K562 (cell line): Measurements from ENCODE around the gene XIRP1. TPM values are rescaled to one million over a fixed set of nuclear protein-coding genes. Genes with fewer than 3 reads are reported as not detected.

ENCODE experiments used
- CBX8 ChIP-seq: fragments of 200-600 bp; sonication (generic); IDR thresholded peaks from 2 replicates; pipeline ENCODE4 v1.6.1; 2012; ENCODE audit warnings: borderline replicate concordance, mixed run types, low read depth, mild to moderate bottlenecking, moderate library complexity, mixed read lengths, low read length, control low read depth, inconsistent platforms; ENCODE audit not compliant: poor library complexity, severe bottlenecking; ENCODE audit errors: extremely low read depth
- COPS2 ChIP-seq: fragments of 450-650 bp; conservative IDR thresholded peaks from 2 replicates; pipeline ENCODE4 v1.6.1; 2016; ENCODE audit warnings: mild to moderate bottlenecking, moderate library complexity
- CXXC5 ChIP-seq: fragments of 250-450 bp; sonication (Bioruptor Pico); IDR thresholded peaks from 2 replicates; pipeline ENCODE4 v1.8.0; 2022; ENCODE audit warnings: inconsistent platforms, mild to moderate bottlenecking, moderate library complexity
- FOXA1 ChIP-seq: fragments of 450-650 bp; IDR thresholded peaks from 2 replicates; pipeline ENCODE4 v1.6.1; 2016; ENCODE audit warnings: mild to moderate bottlenecking, borderline replicate concordance
- GATAD2A ChIP-seq: fragments of 450-650 bp; IDR thresholded peaks from 2 replicates; pipeline ENCODE4 v1.6.1; 2017
- GTF2F1 ChIP-seq: IDR thresholded peaks from 2 replicates; pipeline ENCODE4 v1.6.1; 2011; ENCODE audit warnings: low read depth, low read length, improper control_type of control experiment
- HNRNPUL1 ChIP-seq: fragments of 200-400 bp; formaldehyde crosslinking; IDR thresholded peaks from 2 replicates; pipeline ENCODE4 v1.6.1; 2017; ENCODE audit warnings: low read length
- JUND ChIP-seq, 2 experiments: IDR thresholded peaks; 2 replicates in 1 of 2; 3 replicates in 1 of 2; pipeline ENCODE4 v1.6.1; 2011; ENCODE audit warnings: borderline replicate concordance in 2 of 2, low read depth in 2 of 2, low read length in 2 of 2, improper control_type of control experiment in 1 of 2, missing biosample characterization in 1 of 2, missing genetic modification characterization in 1 of 2, missing genetic modification reagents in 1 of 2
- RBM22 ChIP-seq: fragments of 200-400 bp; formaldehyde crosslinking; IDR thresholded peaks from 2 replicates; pipeline ENCODE4 v1.6.1; 2018; ENCODE audit warnings: low read length, low read depth; ENCODE audit not compliant: poor library complexity, severe bottlenecking
- TCF7 ChIP-seq: sonication (generic); IDR thresholded peaks from 2 replicates; pipeline ENCODE4 v1.6.1; 2016; ENCODE audit warnings: antibody characterized with exemption, borderline replicate concordance
- ZBTB7A ChIP-seq: IDR thresholded peaks from 2 replicates; pipeline ENCODE4 v1.6.1; 2011; ENCODE audit warnings: low read depth, mild to moderate bottlenecking, low read length, moderate library complexity, borderline replicate concordance; ENCODE audit not compliant: control insufficient read depth
- ZNF12 ChIP-seq: sonication (generic); formaldehyde crosslinking; IDR thresholded peaks from 2 replicates; pipeline ENCODE4 v1.4.0; 2020; ENCODE audit warnings: mild to moderate bottlenecking, missing genetic modification reagents
- ZNF668 ChIP-seq: fragments of 250-450 bp; sonication (Bioruptor Pico); IDR thresholded peaks from 2 replicates; pipeline ENCODE4 v1.8.0; 2022; ENCODE audit warnings: mild to moderate bottlenecking, inconsistent platforms
- polyA plus RNA-seq, 8 experiments: library from polyadenylated mRNA; depleted of rRNA in 4 of 8; stranded (reverse) in 5 of 8; unstranded in 3 of 8; fragments of >200 nt; fragmentation: Nextera tagmentation in 2 of 8; fragmentation: Illumina TruSeq in 1 of 8; extraction: Ambion mirVana in 2 of 8; extraction: Trizol in 1 of 8; gene quantifications; 2 replicates each; pipeline versions ENCODE4 v1.2.1 to v1.2.3, GENCODE V29; 2011 to 2014; ENCODE audit warnings: inconsistent platforms in 1 of 8, missing spikeins in 1 of 8
- total RNA-seq, 7 experiments: library from RNA; depleted of rRNA in 6 of 7; stranded (reverse); fragments of >200 nt in 6 of 7; fragmentation: Illumina TruSeq in 2 of 7; extraction: Trizol in 2 of 7; gene quantifications; 2 replicates each; pipeline versions ENCODE4 v1.2.1 to v1.2.3, GENCODE V29; 2011 to 2021; ENCODE audit warnings: low replicate concordance in 1 of 7
- TF ChIP-seq, protein P1 (sequence below): fragments of 200-600 bp; sonication (generic); IDR thresholded peaks from one replicate; pipeline ENCODE4 v1.6.1; 2012; ENCODE audit warnings: mild to moderate bottlenecking, low read depth, low read length, inconsistent platforms
- TF ChIP-seq, protein P2 (sequence below): fragments of 250-450 bp; sonication (Bioruptor Pico); IDR thresholded peaks from 2 replicates; pipeline ENCODE4 v1.5.0; 2020; ENCODE audit warnings: mild to moderate bottlenecking

The XIRP1 gene
- total and polyA plus RNA-seq, 9 of the 15 experiments (the other 6 are each of a cell fraction or from before 2014, with no cell fraction given) = 0.03 to 0.27 (median 0.08) TPM; not detected in 3

DNA sequence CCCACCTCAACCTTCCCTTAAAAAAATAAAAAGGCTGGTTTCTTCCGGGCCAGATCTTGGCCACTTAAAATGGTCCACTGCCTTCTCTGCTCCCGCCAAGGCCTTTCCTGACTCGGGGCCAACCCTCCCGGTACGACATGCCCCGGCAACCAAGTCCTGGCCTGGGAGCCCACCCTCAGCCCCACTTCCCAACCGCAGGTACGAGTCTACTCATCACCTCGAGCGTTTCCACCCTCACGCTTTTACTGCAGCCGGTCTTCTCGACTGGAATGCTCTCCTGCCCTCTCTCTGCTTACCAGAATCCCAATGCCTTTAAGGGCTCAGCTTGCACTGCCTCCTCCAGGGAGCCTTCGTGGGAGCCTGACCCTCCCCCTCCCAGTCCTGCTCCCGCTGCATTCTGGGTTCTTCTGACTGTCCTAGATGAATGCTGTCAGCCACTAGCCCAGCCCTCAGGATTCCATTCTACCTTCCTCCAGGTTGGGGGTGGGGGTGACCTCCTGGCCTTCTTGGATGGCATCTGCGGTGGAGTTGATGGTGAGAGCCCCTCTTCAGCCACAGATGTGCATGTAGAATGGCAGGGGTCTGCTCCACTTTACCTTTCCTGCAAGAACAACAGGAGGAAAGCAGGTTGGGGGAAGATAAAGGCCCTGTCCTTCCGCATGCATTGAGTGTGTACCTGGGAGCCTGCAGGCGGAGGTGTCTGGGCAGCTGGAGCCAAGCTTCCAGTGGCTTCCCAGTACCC is 37.9 kb downstream of the XIRP1 start (continued):
- no peak for TF ChIP-seq RBM22
- TF ChIP-seq ZNF12 (CRISPR knock-in tag) = no peak
- TF ChIP-seq, protein P1, sequence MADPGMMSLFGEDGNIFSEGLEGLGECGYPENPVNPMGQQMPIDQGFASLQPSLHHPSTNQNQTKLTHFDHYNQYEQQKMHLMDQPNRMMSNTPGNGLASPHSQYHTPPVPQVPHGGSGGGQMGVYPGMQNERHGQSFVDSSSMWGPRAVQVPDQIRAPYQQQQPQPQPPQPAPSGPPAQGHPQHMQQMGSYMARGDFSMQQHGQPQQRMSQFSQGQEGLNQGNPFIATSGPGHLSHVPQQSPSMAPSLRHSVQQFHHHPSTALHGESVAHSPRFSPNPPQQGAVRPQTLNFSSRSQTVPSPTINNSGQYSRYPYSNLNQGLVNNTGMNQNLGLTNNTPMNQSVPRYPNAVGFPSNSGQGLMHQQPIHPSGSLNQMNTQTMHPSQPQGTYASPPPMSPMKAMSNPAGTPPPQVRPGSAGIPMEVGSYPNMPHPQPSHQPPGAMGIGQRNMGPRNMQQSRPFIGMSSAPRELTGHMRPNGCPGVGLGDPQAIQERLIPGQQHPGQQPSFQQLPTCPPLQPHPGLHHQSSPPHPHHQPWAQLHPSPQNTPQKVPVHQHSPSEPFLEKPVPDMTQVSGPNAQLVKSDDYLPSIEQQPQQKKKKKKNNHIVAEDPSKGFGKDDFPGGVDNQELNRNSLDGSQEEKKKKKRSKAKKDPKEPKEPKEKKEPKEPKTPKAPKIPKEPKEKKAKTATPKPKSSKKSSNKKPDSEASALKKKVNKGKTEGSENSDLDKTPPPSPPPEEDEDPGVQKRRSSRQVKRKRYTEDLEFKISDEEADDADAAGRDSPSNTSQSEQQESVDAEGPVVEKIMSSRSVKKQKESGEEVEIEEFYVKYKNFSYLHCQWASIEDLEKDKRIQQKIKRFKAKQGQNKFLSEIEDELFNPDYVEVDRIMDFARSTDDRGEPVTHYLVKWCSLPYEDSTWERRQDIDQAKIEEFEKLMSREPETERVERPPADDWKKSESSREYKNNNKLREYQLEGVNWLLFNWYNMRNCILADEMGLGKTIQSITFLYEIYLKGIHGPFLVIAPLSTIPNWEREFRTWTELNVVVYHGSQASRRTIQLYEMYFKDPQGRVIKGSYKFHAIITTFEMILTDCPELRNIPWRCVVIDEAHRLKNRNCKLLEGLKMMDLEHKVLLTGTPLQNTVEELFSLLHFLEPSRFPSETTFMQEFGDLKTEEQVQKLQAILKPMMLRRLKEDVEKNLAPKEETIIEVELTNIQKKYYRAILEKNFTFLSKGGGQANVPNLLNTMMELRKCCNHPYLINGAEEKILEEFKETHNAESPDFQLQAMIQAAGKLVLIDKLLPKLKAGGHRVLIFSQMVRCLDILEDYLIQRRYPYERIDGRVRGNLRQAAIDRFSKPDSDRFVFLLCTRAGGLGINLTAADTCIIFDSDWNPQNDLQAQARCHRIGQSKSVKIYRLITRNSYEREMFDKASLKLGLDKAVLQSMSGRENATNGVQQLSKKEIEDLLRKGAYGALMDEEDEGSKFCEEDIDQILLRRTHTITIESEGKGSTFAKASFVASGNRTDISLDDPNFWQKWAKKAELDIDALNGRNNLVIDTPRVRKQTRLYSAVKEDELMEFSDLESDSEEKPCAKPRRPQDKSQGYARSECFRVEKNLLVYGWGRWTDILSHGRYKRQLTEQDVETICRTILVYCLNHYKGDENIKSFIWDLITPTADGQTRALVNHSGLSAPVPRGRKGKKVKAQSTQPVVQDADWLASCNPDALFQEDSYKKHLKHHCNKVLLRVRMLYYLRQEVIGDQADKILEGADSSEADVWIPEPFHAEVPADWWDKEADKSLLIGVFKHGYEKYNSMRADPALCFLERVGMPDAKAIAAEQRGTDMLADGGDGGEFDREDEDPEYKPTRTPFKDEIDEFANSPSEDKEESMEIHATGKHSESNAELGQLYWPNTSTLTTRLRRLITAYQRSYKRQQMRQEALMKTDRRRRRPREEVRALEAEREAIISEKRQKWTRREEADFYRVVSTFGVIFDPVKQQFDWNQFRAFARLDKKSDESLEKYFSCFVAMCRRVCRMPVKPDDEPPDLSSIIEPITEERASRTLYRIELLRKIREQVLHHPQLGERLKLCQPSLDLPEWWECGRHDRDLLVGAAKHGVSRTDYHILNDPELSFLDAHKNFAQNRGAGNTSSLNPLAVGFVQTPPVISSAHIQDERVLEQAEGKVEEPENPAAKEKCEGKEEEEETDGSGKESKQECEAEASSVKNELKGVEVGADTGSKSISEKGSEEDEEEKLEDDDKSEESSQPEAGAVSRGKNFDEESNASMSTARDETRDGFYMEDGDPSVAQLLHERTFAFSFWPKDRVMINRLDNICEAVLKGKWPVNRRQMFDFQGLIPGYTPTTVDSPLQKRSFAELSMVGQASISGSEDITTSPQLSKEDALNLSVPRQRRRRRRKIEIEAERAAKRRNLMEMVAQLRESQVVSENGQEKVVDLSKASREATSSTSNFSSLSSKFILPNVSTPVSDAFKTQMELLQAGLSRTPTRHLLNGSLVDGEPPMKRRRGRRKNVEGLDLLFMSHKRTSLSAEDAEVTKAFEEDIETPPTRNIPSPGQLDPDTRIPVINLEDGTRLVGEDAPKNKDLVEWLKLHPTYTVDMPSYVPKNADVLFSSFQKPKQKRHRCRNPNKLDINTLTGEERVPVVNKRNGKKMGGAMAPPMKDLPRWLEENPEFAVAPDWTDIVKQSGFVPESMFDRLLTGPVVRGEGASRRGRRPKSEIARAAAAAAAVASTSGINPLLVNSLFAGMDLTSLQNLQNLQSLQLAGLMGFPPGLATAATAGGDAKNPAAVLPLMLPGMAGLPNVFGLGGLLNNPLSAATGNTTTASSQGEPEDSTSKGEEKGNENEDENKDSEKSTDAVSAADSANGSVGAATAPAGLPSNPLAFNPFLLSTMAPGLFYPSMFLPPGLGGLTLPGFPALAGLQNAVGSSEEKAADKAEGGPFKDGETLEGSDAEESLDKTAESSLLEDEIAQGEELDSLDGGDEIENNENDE = no peak
- no peak for TF ChIP-seq TCF7
- no peak; the same call in 1 of the 2 replicates for TF ChIP-seq JUND (IDR thresholded peaks at IDR 0.05; ENCODE audit: borderline replicate concordance, low read depth, low read length)
- peak; percentile 54; the same call in 1 of the 3 replicates for TF ChIP-seq JUND (tag; IDR thresholded peaks at IDR 0.05; ENCODE audit: borderline replicate concordance, low read depth, low read length)
- no peak for TF ChIP-seq COPS2
- no peak for TF ChIP-seq FOXA1
- no peak for TF ChIP-seq GTF2F1
- no peak for TF ChIP-seq GATAD2A
- TF ChIP-seq ZBTB7A = peak; percentile 57; the same call in 1 of the 2 replicates
- TF ChIP-seq HNRNPUL1 = no peak
- TF ChIP-seq, protein P2, sequence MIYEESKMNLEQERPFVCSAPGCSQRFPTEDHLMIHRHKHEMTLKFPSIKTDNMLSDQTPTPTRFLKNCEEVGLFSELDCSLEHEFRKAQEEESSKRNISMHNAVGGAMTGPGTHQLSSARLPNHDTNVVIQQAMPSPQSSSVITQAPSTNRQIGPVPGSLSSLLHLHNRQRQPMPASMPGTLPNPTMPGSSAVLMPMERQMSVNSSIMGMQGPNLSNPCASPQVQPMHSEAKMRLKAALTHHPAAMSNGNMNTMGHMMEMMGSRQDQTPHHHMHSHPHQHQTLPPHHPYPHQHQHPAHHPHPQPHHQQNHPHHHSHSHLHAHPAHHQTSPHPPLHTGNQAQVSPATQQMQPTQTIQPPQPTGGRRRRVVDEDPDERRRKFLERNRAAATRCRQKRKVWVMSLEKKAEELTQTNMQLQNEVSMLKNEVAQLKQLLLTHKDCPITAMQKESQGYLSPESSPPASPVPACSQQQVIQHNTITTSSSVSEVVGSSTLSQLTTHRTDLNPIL (CRISPR knock-in tag) = no peak
- TF ChIP-seq ZNF668 (CRISPR knock-in tag) = no peak
- no peak for TF ChIP-seq CBX8
- TF ChIP-seq CXXC5 (CRISPR knock-in tag) = peak; percentile 27
